ENCODE results near the gene ISCA1. TPM values are rescaled to one million over a fixed set of nuclear protein-coding genes. Genes with fewer than 3 reads are reported as not detected.

ISCA1 gene
- polyA plus RNA-seq, 2 of the 4 experiments (the other 2 are of a cell fraction), result 42.4 to 58.2 TPM

- Histone ChIP-seq H3K9me3 (no peaks in the 10 kb centered on the region), H3K4me3 (no peak overlapping the region), H3K4me2 (no peak overlapping the region), H3K27ac (no peak overlapping the region), H3K4me1 (no peaks in the 10 kb centered on the region)
- CTCF ChIA-PET, result interaction anchor here (1.2 kb wide), 1 partner anchor 9 kb away, joined by 3 read pairs; no protein-coding TSS in a partner anchor
- POLR2A ChIA-PET, result no interaction called here
- TF ChIP-seq, protein P1, sequence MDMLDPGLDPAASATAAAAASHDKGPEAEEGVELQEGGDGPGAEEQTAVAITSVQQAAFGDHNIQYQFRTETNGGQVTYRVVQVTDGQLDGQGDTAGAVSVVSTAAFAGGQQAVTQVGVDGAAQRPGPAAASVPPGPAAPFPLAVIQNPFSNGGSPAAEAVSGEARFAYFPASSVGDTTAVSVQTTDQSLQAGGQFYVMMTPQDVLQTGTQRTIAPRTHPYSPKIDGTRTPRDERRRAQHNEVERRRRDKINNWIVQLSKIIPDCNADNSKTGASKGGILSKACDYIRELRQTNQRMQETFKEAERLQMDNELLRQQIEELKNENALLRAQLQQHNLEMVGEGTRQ (IDR thresholded peaks at IDR 0.05), result no peak
- TF ChIP-seq HES2 (IDR thresholded peaks at IDR 0.05), result no peak
- TF ChIP-seq RNF2 (IDR thresholded peaks at IDR 0.05; ENCODE audit: borderline replicate concordance, low read depth), result no peak
- no peak for TF ChIP-seq POLR2AphosphoS2 (conservative IDR thresholded peaks at IDR 0.05; ENCODE audit: low read length)
- TF ChIP-seq KDM5A (IDR thresholded peaks at IDR 0.05), result no peak
- no peak for TF ChIP-seq MYC (IDR thresholded peaks at IDR 0.05; ENCODE audit: borderline replicate concordance, low read length)
- TF ChIP-seq POLR2A (IDR thresholded peaks at IDR 0.05; ENCODE audit: low read length), result no peak
- no peak for TF ChIP-seq ATOH8 (CRISPR knock-in tag; IDR thresholded peaks at IDR 0.05; ENCODE audit: low read depth)
- TF ChIP-seq, protein P2, sequence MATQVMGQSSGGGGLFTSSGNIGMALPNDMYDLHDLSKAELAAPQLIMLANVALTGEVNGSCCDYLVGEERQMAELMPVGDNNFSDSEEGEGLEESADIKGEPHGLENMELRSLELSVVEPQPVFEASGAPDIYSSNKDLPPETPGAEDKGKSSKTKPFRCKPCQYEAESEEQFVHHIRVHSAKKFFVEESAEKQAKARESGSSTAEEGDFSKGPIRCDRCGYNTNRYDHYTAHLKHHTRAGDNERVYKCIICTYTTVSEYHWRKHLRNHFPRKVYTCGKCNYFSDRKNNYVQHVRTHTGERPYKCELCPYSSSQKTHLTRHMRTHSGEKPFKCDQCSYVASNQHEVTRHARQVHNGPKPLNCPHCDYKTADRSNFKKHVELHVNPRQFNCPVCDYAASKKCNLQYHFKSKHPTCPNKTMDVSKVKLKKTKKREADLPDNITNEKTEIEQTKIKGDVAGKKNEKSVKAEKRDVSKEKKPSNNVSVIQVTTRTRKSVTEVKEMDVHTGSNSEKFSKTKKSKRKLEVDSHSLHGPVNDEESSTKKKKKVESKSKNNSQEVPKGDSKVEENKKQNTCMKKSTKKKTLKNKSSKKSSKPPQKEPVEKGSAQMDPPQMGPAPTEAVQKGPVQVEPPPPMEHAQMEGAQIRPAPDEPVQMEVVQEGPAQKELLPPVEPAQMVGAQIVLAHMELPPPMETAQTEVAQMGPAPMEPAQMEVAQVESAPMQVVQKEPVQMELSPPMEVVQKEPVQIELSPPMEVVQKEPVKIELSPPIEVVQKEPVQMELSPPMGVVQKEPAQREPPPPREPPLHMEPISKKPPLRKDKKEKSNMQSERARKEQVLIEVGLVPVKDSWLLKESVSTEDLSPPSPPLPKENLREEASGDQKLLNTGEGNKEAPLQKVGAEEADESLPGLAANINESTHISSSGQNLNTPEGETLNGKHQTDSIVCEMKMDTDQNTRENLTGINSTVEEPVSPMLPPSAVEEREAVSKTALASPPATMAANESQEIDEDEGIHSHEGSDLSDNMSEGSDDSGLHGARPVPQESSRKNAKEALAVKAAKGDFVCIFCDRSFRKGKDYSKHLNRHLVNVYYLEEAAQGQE (IDR thresholded peaks at IDR 0.05), result no peak
- no peak for TF ChIP-seq FOSB (CRISPR knock-in tag; IDR thresholded peaks at IDR 0.05)
- TF ChIP-seq RFX5 (IDR thresholded peaks at IDR 0.05), result no peak
- no peak for TF ChIP-seq JUNB (IDR thresholded peaks at IDR 0.05)
- no peak for TF ChIP-seq RAD21 (conservative IDR thresholded peaks at IDR 0.05 in 1 of 2, IDR thresholded peaks at IDR 0.05 in 1 of 2)
- no peak for TF ChIP-seq ZNF302 (CRISPR knock-in tag; IDR thresholded peaks at IDR 0.05)
- TF ChIP-seq HOXA7 (CRISPR knock-in tag; IDR thresholded peaks at IDR 0.05), result no peak
- TF ChIP-seq SMC3 (IDR thresholded peaks at IDR 0.05), result no peak
- TF ChIP-seq ZC3H11A (IDR thresholded peaks at IDR 0.05), result no peak
- TF ChIP-seq, protein P3, sequence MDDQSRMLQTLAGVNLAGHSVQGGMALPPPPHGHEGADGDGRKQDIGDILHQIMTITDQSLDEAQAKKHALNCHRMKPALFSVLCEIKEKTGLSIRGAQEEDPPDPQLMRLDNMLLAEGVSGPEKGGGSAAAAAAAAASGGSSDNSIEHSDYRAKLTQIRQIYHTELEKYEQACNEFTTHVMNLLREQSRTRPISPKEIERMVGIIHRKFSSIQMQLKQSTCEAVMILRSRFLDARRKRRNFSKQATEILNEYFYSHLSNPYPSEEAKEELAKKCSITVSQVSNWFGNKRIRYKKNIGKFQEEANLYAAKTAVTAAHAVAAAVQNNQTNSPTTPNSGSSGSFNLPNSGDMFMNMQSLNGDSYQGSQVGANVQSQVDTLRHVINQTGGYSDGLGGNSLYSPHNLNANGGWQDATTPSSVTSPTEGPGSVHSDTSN (IDR thresholded peaks at IDR 0.05), result no peak
- no peak for TF ChIP-seq EHF (CRISPR knock-in tag; IDR thresholded peaks at IDR 0.05)
- ATAC-seq (no peak), DNase-seq (ENCODE audit: low read depth in 1 of 2, low spot score in 1 of 2) (no peak), FAIRE-seq (no peak)
These were observed 32.2 kb downstream of the ISCA1 start for GRCh38 chr9:86250123-86250522.

DNA sequence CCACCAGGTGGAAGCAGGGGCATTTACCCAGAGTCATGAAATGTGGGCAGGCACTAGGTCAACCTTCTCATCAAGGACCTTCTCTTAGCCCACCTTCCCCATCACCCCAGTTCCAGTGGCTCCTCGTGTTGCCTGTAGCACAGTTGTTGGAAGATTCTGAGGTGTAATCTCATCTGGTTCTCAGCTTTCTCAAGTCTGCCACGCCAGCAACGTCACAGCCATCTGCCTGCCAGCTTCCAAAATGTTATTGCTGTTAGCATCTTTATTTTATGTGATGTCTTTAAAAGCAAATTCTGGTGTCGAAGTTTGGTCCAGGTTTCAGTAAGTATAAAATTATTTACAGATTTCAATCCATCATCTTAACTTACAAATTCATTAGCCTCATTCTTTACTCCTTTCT, 33.6 kb downstream of the ISCA1 start:
- DNase-seq (ENCODE audit: low read depth in 1 of 2, low spot score in 1 of 2) (no peak), FAIRE-seq (no peak), ATAC-seq (no peak)
- POLR2A ChIA-PET, result no interaction called here
- Histone ChIP-seq H3K4me2 (no peak overlapping the region), H3K4me3 (no peak overlapping the region), H3K27ac (no peak overlapping the region), H3K9me3 (no peaks in the 10 kb centered on the region), H3K4me1 (no peaks in the 10 kb centered on the region)
- CTCF ChIA-PET, result interaction anchor here (1.5 to 1.6 kb wide), 2 partner anchors 9 to 10 kb away, joined by 4 to 5 read pairs; no protein-coding TSS in a partner anchor
- WGBS (ENCODE audit: missing lambda C conversion rate), result 66% methylated on average over 4 of the region's 4 CpGs
- no peak for TF ChIP-seq FOSL2 (IDR thresholded peaks at IDR 0.05)
- no peak for TF ChIP-seq FOSL2 (CRISPR knock-in tag; IDR thresholded peaks at IDR 0.05)
- TF ChIP-seq KDM1A (IDR thresholded peaks at IDR 0.05; ENCODE audit: low read depth), result no peak
- TF ChIP-seq ZSCAN20 (CRISPR knock-in tag; IDR thresholded peaks at IDR 0.05), result no peak
- TF ChIP-seq JUN (IDR thresholded peaks at IDR 0.05), result no peak
- TF ChIP-seq FOXS1 (CRISPR knock-in tag; IDR thresholded peaks at IDR 0.05), result no peak
- no peak for TF ChIP-seq CTCF (IDR thresholded peaks at IDR 0.05)
- TF ChIP-seq ATOH8 (CRISPR knock-in tag; IDR thresholded peaks at IDR 0.05; ENCODE audit: low read depth), result no peak
- TF ChIP-seq HMGXB4 (CRISPR knock-in tag; IDR thresholded peaks at IDR 0.05; ENCODE audit: borderline replicate concordance), result no peak
- TF ChIP-seq HOXB5 (CRISPR knock-in tag; IDR thresholded peaks at IDR 0.05), result no peak
- TF ChIP-seq CBX8 (IDR thresholded peaks at IDR 0.05), result no peak
